Measurements from ENCODE around the gene ECI1.
"Not testable (repeated sequence)": the region's sequence is repeated elsewhere in the genome, so short reads cannot be mapped to it uniquely, and the experiment has no call there.

- TF ChIP-seq DPF2 (CRISPR knock-in tag; IDR thresholded peaks at IDR 0.05; ENCODE audit: borderline replicate concordance, low read depth); KDM1A (CRISPR knock-in tag; IDR thresholded peaks at IDR 0.05); BHLHE40 (IDR thresholded peaks at IDR 0.05; ENCODE audit: low read length): not testable (repeated sequence)
Measured at GRCh38 chr16:2240331-2240730, 11.1 kb downstream of the ECI1 start.

All from HepG2 (cell line).